HL-60 (cell line): ENCODE measurements around the gene LMBRD1.

Source experiments
- DNase-seq, 2 experiments: peaks; one replicate each; pipeline ENCODE4 v3.0.0-alpha.2; 2010 to 2020; ENCODE audit warnings: low read depth in 1 of 2, low spot score in 1 of 2
- H3K27ac ChIP-seq: fragments of 250-450 bp; sonication (Bioruptor Pico); replicated peaks from 2 replicates; pipeline ENCODE4 v1.5.1; 2020; ENCODE audit warnings: mild to moderate bottlenecking, moderate library complexity
- H3K27me3 ChIP-seq: fragments of 250-450 bp; sonication (Bioruptor Pico); 2 replicates; pipeline ENCODE4 v1.5.1; 2021; ENCODE audit warnings: mild to moderate bottlenecking, moderate library complexity; ENCODE audit not compliant: insufficient read depth, poor library complexity, severe bottlenecking
- H3K4me3 ChIP-seq: replicated peaks from 2 replicates; pipeline ENCODE4 v1.5.1; 2011; ENCODE audit warnings: mild to moderate bottlenecking, control low read depth, low read length; ENCODE audit not compliant: insufficient read depth
- GABPA ChIP-seq: IDR thresholded peaks from 2 replicates; pipeline ENCODE4 v1.6.1; 2012; ENCODE audit warnings: low read depth
- POLR2AphosphoS5 ChIP-seq: IDR thresholded peaks from 2 replicates; pipeline ENCODE4 v1.6.1; 2012; ENCODE audit warnings: low read depth
- SPI1 ChIP-seq: IDR thresholded peaks from 2 replicates; pipeline ENCODE4 v1.6.1; 2012; ENCODE audit warnings: low read depth, mild to moderate bottlenecking, borderline replicate concordance
- TF ChIP-seq, protein P1 (sequence below): IDR thresholded peaks from 2 replicates; pipeline ENCODE4 v1.6.1; 2012; ENCODE audit warnings: low read depth; ENCODE audit not compliant: insufficient replicate concordance
- TF ChIP-seq, protein P2 (sequence below): IDR thresholded peaks from one replicate; pipeline ENCODE4 v1.5.1; 2011; ENCODE audit warnings: low read length, control low read depth, inconsistent platforms; ENCODE audit not compliant: insufficient read depth

Gene LMBRD1

DNA sequence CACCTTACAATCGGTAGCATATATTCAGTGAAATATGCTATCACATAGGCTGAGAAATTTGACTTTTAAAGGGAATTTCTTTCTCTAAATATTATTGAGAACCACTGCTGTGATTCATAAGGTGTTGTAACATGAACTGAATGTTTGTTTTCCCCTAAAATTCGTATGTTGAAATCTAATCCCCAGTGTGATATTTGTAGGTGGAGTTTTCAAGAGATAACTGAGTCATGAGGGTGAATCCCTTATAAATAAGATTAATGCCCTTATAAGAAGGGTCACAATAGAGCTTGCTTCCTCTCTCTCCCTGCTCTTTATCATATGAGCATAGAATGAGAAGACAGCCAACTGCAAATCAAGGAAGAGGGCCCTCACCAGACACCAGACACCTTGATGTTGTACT lies 64.8 kb downstream of the LMBRD1 start:
- DNase-seq, result no peak
- H3K27me3 ChIP-seq, result no peaks in the 10 kb centered on the region
- TF ChIP-seq GABPA, result no peak
- no peak overlapping the region for H3K4me3 ChIP-seq
- no peak overlapping the region for H3K27ac ChIP-seq

DNA sequence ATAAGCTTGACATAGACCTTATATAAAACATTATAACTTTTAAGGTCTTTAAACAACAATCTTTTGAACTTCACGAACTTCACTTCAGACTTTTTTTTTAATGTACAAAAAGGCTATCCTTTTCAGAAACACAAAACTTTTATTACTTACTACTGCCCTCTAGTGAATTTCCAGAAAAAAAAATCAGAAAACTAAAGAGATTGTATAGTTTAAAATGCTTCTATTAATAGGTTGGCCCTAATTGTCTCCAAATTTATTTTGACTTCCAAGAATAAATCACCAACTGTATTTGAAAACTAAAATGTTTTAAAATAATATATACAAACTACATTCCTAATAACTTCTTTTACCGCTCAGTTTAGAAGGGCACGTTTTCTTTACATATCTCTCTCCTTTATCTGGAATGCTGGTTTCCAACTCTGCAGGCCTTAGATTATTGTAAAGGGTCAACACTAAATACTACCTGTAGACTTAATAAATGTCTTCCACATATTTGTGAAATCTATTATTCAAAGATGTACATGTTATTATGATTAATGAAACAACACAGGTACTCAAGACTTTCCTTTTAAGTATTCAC lies 66.8 kb downstream of the LMBRD1 start:
- TF ChIP-seq, protein P1, sequence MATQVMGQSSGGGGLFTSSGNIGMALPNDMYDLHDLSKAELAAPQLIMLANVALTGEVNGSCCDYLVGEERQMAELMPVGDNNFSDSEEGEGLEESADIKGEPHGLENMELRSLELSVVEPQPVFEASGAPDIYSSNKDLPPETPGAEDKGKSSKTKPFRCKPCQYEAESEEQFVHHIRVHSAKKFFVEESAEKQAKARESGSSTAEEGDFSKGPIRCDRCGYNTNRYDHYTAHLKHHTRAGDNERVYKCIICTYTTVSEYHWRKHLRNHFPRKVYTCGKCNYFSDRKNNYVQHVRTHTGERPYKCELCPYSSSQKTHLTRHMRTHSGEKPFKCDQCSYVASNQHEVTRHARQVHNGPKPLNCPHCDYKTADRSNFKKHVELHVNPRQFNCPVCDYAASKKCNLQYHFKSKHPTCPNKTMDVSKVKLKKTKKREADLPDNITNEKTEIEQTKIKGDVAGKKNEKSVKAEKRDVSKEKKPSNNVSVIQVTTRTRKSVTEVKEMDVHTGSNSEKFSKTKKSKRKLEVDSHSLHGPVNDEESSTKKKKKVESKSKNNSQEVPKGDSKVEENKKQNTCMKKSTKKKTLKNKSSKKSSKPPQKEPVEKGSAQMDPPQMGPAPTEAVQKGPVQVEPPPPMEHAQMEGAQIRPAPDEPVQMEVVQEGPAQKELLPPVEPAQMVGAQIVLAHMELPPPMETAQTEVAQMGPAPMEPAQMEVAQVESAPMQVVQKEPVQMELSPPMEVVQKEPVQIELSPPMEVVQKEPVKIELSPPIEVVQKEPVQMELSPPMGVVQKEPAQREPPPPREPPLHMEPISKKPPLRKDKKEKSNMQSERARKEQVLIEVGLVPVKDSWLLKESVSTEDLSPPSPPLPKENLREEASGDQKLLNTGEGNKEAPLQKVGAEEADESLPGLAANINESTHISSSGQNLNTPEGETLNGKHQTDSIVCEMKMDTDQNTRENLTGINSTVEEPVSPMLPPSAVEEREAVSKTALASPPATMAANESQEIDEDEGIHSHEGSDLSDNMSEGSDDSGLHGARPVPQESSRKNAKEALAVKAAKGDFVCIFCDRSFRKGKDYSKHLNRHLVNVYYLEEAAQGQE, result no peak
- TF ChIP-seq POLR2AphosphoS5 (no peak), GABPA (no peak), SPI1 (no peak)
- TF ChIP-seq, protein P2, sequence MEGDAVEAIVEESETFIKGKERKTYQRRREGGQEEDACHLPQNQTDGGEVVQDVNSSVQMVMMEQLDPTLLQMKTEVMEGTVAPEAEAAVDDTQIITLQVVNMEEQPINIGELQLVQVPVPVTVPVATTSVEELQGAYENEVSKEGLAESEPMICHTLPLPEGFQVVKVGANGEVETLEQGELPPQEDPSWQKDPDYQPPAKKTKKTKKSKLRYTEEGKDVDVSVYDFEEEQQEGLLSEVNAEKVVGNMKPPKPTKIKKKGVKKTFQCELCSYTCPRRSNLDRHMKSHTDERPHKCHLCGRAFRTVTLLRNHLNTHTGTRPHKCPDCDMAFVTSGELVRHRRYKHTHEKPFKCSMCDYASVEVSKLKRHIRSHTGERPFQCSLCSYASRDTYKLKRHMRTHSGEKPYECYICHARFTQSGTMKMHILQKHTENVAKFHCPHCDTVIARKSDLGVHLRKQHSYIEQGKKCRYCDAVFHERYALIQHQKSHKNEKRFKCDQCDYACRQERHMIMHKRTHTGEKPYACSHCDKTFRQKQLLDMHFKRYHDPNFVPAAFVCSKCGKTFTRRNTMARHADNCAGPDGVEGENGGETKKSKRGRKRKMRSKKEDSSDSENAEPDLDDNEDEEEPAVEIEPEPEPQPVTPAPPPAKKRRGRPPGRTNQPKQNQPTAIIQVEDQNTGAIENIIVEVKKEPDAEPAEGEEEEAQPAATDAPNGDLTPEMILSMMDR, result no peak
- Histone ChIP-seq H3K27me3 (no peaks in the 10 kb centered on the region), H3K4me3 (no peak overlapping the region), H3K27ac (no peak overlapping the region)
- DNase-seq, result no peak

DNA sequence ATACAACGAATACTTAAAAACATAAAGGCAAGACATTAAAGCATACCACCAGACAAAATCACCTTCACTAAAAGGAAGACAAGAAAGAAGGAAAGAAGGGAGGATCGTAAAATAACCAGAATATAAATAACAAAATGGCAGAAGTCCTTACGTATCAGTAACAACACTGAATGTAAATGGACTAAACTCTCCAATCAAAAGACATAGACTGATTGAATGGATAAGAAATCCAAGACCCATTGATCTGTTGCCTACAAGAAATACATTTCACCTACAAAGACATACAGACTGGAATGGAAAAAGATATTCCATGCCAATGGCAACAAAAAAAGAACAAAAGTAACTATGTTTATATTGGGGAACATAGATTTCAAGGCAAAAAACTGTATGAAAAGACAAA lies 74.1 kb downstream of the LMBRD1 start:
- no peak for TF ChIP-seq SPI1
- no peak for TF ChIP-seq POLR2AphosphoS5
- TF ChIP-seq GABPA, result no peak
- TF ChIP-seq, protein P1, result no peak
- TF ChIP-seq, protein P2, result no peak
- H3K27ac ChIP-seq, result no peak overlapping the region
- H3K27me3 ChIP-seq, result no peaks in the 10 kb centered on the region
- no peak overlapping the region for H3K4me3 ChIP-seq
- no peak for DNase-seq

- no peak overlapping the region for H3K4me3 ChIP-seq
- TF ChIP-seq, protein P2, result no peak
- TF ChIP-seq SPI1, result no peak
- TF ChIP-seq POLR2AphosphoS5, result no peak
- TF ChIP-seq GABPA, result no peak
- TF ChIP-seq, protein P1, result no peak
- no peak overlapping the region for H3K27ac ChIP-seq
- no peaks in the 10 kb centered on the region for H3K27me3 ChIP-seq
- no peak for DNase-seq
Measured at GRCh38 chr6:69719602-69720193, 77.1 kb downstream of the LMBRD1 start.
